Measurements from ENCODE around the gene AMN1.
A peak's percentile ranks its signal among the peaks of the same experiment; 100 is the strongest.
"Not testable (repeated sequence)": the region's sequence is repeated elsewhere in the genome, so short reads cannot be mapped to it uniquely, and the experiment has no call there.

AMN1 gene

GRCh38 chr12:31740628-31741027 is 11.8 kb upstream of the AMN1 start:
- Histone ChIP-seq H3K79me1 (ENCODE audit: low read length) (no peaks in the 10 kb centered on the region), H2BK5ac (ENCODE audit: low read length) (no peak overlapping the region), H4K8ac (ENCODE audit: low read depth, low read length) (no peak overlapping the region), H3K4me1 (ENCODE audit: control insufficient read depth, low read depth, low read length) (no peaks in the 10 kb centered on the region), H3K4ac (ENCODE audit: low read depth, low read length) (no peak overlapping the region), H3K79me2 (ENCODE audit: control insufficient read depth, insufficient read depth, low read length) (no peaks in the 10 kb centered on the region), H2AK5ac (ENCODE audit: low read length) (no peak overlapping the region), H3K18ac (ENCODE audit: low read length) (no peak overlapping the region), H4K5ac (ENCODE audit: low read length) (no peak overlapping the region), H3K27ac (ENCODE audit: low read depth, low read length) (no peak overlapping the region), H3K56ac (ENCODE audit: low read length) (no peak overlapping the region), H2BK120ac (ENCODE audit: low read depth, low read length) (no peak overlapping the region), H2BK15ac (replicated peaks; ENCODE audit: low read depth) (no peak overlapping the region), H3K4me3 (ENCODE audit: low read length) (no peak overlapping the region), H3K36me3 (ENCODE audit: control insufficient read depth, insufficient read depth, low read length) (no peaks in the 10 kb centered on the region), H3K27me3 (ENCODE audit: insufficient read depth, low read length, poor library complexity) (no peaks in the 10 kb centered on the region), H3K23ac (ENCODE audit: low read length) (no peak overlapping the region), H3K9ac (ENCODE audit: low read length) (no peak overlapping the region), H3K4me2 (ENCODE audit: low read length) (no peak overlapping the region)
- DNase-seq, result no peak
- WGBS (ENCODE audit: extremely low coverage, insufficient coverage, low lambda C conversion rate), result no CpG with 5 or more reads among the region's 3 CpGs

- H3K27me3 ChIP-seq (ENCODE audit: insufficient read depth, low read length, poor library complexity), result no peaks in the 10 kb centered on the region
Observed at GRCh38 chr12:31737763-31738162, 8.9 kb upstream of the AMN1 start.

GRCh38 chr12:31737345-31737744 is 8.5 kb upstream of the AMN1 start:
- H2AK5ac ChIP-seq (ENCODE audit: low read length), result no peak overlapping the region

More at GRCh38 chr12:31737763-31738162, 8.9 kb upstream of the AMN1 start:
- H3K4ac ChIP-seq (ENCODE audit: low read depth, low read length), result no peak overlapping the region
- H3K9ac ChIP-seq (ENCODE audit: low read length), result no peak overlapping the region
- no peak overlapping the region for H3K4me2 ChIP-seq (ENCODE audit: low read length)
- no peak overlapping the region for H3K23ac ChIP-seq (ENCODE audit: low read length)
- H3K56ac ChIP-seq (ENCODE audit: low read length), result no peak overlapping the region
- no peaks in the 10 kb centered on the region for H3K36me3 ChIP-seq (ENCODE audit: control insufficient read depth, insufficient read depth, low read length)
- H2BK120ac ChIP-seq (ENCODE audit: low read depth, low read length), result no peak overlapping the region
- H3K79me2 ChIP-seq (ENCODE audit: control insufficient read depth, insufficient read depth, low read length), result no peaks in the 10 kb centered on the region
- H2AK5ac ChIP-seq (ENCODE audit: low read length), result no peak overlapping the region
- no peak for DNase-seq
- peaks cover 2% of the 10 kb centered on the region for H3K4me1 ChIP-seq (ENCODE audit: control insufficient read depth, low read depth, low read length)
- no peak overlapping the region for H2BK5ac ChIP-seq (ENCODE audit: low read length)
- no peak overlapping the region for H3K27ac ChIP-seq (ENCODE audit: low read depth, low read length)
- H2BK15ac ChIP-seq (replicated peaks; ENCODE audit: low read depth), result no peak overlapping the region
- H3K4me3 ChIP-seq (ENCODE audit: low read length), result no peak overlapping the region
- H3K18ac ChIP-seq (ENCODE audit: low read length), result no peak overlapping the region
- H3K79me1 ChIP-seq (ENCODE audit: low read length), result no peaks in the 10 kb centered on the region
- H4K5ac ChIP-seq (ENCODE audit: low read length), result no peak overlapping the region
- H4K8ac ChIP-seq (ENCODE audit: low read depth, low read length), result no peak overlapping the region
- no CpG with 5 or more reads among the region's 2 CpGs for WGBS (ENCODE audit: extremely low coverage, insufficient coverage, low lambda C conversion rate)

GRCh38 chr12:31736472-31736871 is 7.7 kb upstream of the AMN1 start:
- no peak overlapping the region for H2BK5ac ChIP-seq (ENCODE audit: low read length)
- no peak overlapping the region for H3K9ac ChIP-seq (ENCODE audit: low read length)
- H3K23ac ChIP-seq (ENCODE audit: low read length), result no peak overlapping the region
- H3K27ac ChIP-seq (ENCODE audit: low read depth, low read length), result no peak overlapping the region
- H3K56ac ChIP-seq (ENCODE audit: low read length), result no peak overlapping the region
- H2BK15ac ChIP-seq (replicated peaks; ENCODE audit: low read depth), result no peak overlapping the region
- H2BK120ac ChIP-seq (ENCODE audit: low read depth, low read length), result no peak overlapping the region
- DNase-seq, result no peak
- H3K4ac ChIP-seq (ENCODE audit: low read depth, low read length), result no peak overlapping the region
- no peak overlapping the region for H3K4me2 ChIP-seq (ENCODE audit: low read length)
- H3K27me3 ChIP-seq (ENCODE audit: insufficient read depth, low read length, poor library complexity), result no peaks in the 10 kb centered on the region
- no peak overlapping the region for H4K8ac ChIP-seq (ENCODE audit: low read depth, low read length)
- H3K79me1 ChIP-seq (ENCODE audit: low read length), result no peaks in the 10 kb centered on the region
- no peaks in the 10 kb centered on the region for H3K79me2 ChIP-seq (ENCODE audit: control insufficient read depth, insufficient read depth, low read length)
- no peak overlapping the region for H4K5ac ChIP-seq (ENCODE audit: low read length)
- H3K4me3 ChIP-seq (ENCODE audit: low read length), result no peak overlapping the region
- no peak overlapping the region for H3K18ac ChIP-seq (ENCODE audit: low read length)
- H3K36me3 ChIP-seq (ENCODE audit: control insufficient read depth, insufficient read depth, low read length), result no peaks in the 10 kb centered on the region
- peaks cover 4% of the 10 kb centered on the region for H3K4me1 ChIP-seq (ENCODE audit: control insufficient read depth, low read depth, low read length)
- no peak overlapping the region for H2AK5ac ChIP-seq (ENCODE audit: low read length)

More at GRCh38 chr12:31737345-31737744, 8.5 kb upstream of the AMN1 start:
- H3K4me2 ChIP-seq (ENCODE audit: low read length), result no peak overlapping the region
- H4K5ac ChIP-seq (ENCODE audit: low read length), result no peak overlapping the region
- H2BK120ac ChIP-seq (ENCODE audit: low read depth, low read length), result no peak overlapping the region
- no peak overlapping the region for H3K9ac ChIP-seq (ENCODE audit: low read length)
- H3K27me3 ChIP-seq (ENCODE audit: insufficient read depth, low read length, poor library complexity), result no peaks in the 10 kb centered on the region
- no peaks in the 10 kb centered on the region for H3K79me1 ChIP-seq (ENCODE audit: low read length)
- no peak overlapping the region for H3K23ac ChIP-seq (ENCODE audit: low read length)
- no peak overlapping the region for H3K4ac ChIP-seq (ENCODE audit: low read depth, low read length)
- no peak overlapping the region for H3K27ac ChIP-seq (ENCODE audit: low read depth, low read length)
- no CpG with 5 or more reads among the region's 4 CpGs for WGBS (ENCODE audit: extremely low coverage, insufficient coverage, low lambda C conversion rate)
- peak; percentile 69 for DNase-seq
- peaks cover 2% of the 10 kb centered on the region for H3K4me1 ChIP-seq (ENCODE audit: control insufficient read depth, low read depth, low read length)
- H2BK5ac ChIP-seq (ENCODE audit: low read length), result no peak overlapping the region
- no peak overlapping the region for H3K4me3 ChIP-seq (ENCODE audit: low read length)
- H3K36me3 ChIP-seq (ENCODE audit: control insufficient read depth, insufficient read depth, low read length), result no peaks in the 10 kb centered on the region
- no peak overlapping the region for H3K18ac ChIP-seq (ENCODE audit: low read length)
- H2BK15ac ChIP-seq (replicated peaks; ENCODE audit: low read depth), result no peak overlapping the region
- H4K8ac ChIP-seq (ENCODE audit: low read depth, low read length), result no peak overlapping the region
- H3K79me2 ChIP-seq (ENCODE audit: control insufficient read depth, insufficient read depth, low read length), result no peaks in the 10 kb centered on the region
- no peak overlapping the region for H3K56ac ChIP-seq (ENCODE audit: low read length)

GRCh38 chr12:31733549-31734432 is 5.0 kb upstream of the AMN1 start:
- not testable (repeated sequence) for H3K36me3 ChIP-seq (ENCODE audit: control insufficient read depth, insufficient read depth, low read length); H3K4me3 ChIP-seq (ENCODE audit: low read length); H3K9ac ChIP-seq (ENCODE audit: low read length); H3K79me1 ChIP-seq (ENCODE audit: low read length); H3K27ac ChIP-seq (ENCODE audit: low read depth, low read length); H4K8ac ChIP-seq (ENCODE audit: low read depth, low read length); H3K23ac ChIP-seq (ENCODE audit: low read length); H3K18ac ChIP-seq (ENCODE audit: low read length); H2BK5ac ChIP-seq (ENCODE audit: low read length); H4K5ac ChIP-seq (ENCODE audit: low read length); H3K56ac ChIP-seq (ENCODE audit: low read length); H2AK5ac ChIP-seq (ENCODE audit: low read length); H2BK15ac ChIP-seq (replicated peaks; ENCODE audit: low read depth); H3K4me1 ChIP-seq (ENCODE audit: control insufficient read depth, low read depth, low read length); H3K27me3 ChIP-seq (ENCODE audit: insufficient read depth, low read length, poor library complexity); H3K79me2 ChIP-seq (ENCODE audit: control insufficient read depth, insufficient read depth, low read length); H3K4me2 ChIP-seq (ENCODE audit: low read length)
- peak; percentile 68 for DNase-seq
- H2BK120ac ChIP-seq (ENCODE audit: low read depth, low read length), result peak overlapping the region; percentile 75
- peak overlapping the region; percentile 22 for H3K4ac ChIP-seq (ENCODE audit: low read depth, low read length)
- WGBS (ENCODE audit: extremely low coverage, insufficient coverage, low lambda C conversion rate), result no CpG with 5 or more reads among the region's 15 CpGs
